ENCODE results near the gene NECTIN3.

NECTIN3 gene

GRCh38 chr3:111152496-111152895 lies 80.9 kb downstream of the NECTIN3 start:
- TF ChIP-seq CTCF (IDR thresholded peaks at IDR 0.05; ENCODE audit: insufficient read depth, low read depth, low read length, missing control alignments), result no peak
- H3K4me3 ChIP-seq (ENCODE audit: low read length), result no peak overlapping the region
- no peak for DNase-seq (ENCODE audit: low read depth)

- no peak for TF ChIP-seq CTCF (IDR thresholded peaks at IDR 0.05; ENCODE audit: insufficient read depth, low read depth, low read length, missing control alignments)
- H3K4me3 ChIP-seq (ENCODE audit: low read length), result no peak overlapping the region
Observed at GRCh38 chr3:111156517-111156916, 84.9 kb downstream of the NECTIN3 start.

GRCh38 chr3:111159391-111159790 lies 87.8 kb downstream of the NECTIN3 start:
- H3K4me3 ChIP-seq (ENCODE audit: low read length), result no peak overlapping the region
- no peak for TF ChIP-seq CTCF (IDR thresholded peaks at IDR 0.05; ENCODE audit: insufficient read depth, low read depth, low read length, missing control alignments)
- DNase-seq (ENCODE audit: low read depth), result peak; percentile 50

More at GRCh38 chr3:111156517-111156916, 84.9 kb downstream of the NECTIN3 start:
- no peak for DNase-seq (ENCODE audit: low read depth)

- no peak for TF ChIP-seq CTCF (IDR thresholded peaks at IDR 0.05; ENCODE audit: insufficient read depth, low read depth, low read length, missing control alignments)
- no peak for DNase-seq (ENCODE audit: low read depth)
Observed at GRCh38 chr3:111164621-111165020, 93.0 kb downstream of the NECTIN3 start.

GRCh38 chr3:111165411-111165810 lies 93.8 kb downstream of the NECTIN3 start:
- H3K4me3 ChIP-seq (ENCODE audit: low read length), result no peak overlapping the region
- DNase-seq (ENCODE audit: low read depth), result no peak
- no peak for TF ChIP-seq CTCF (IDR thresholded peaks at IDR 0.05; ENCODE audit: insufficient read depth, low read depth, low read length, missing control alignments)

More at GRCh38 chr3:111164621-111165020, 93.0 kb downstream of the NECTIN3 start:
- H3K4me3 ChIP-seq (ENCODE audit: low read length), result no peak overlapping the region

GRCh38 chr3:111173328-111173900 lies 101.8 kb downstream of the NECTIN3 start:
- TF ChIP-seq CTCF (IDR thresholded peaks at IDR 0.05; ENCODE audit: insufficient read depth, low read depth, low read length, missing control alignments), result no peak
- H3K4me3 ChIP-seq (ENCODE audit: low read length), result no peak overlapping the region
- DNase-seq (ENCODE audit: low read depth), result peak; percentile 39

- no peak for TF ChIP-seq CTCF (IDR thresholded peaks at IDR 0.05; ENCODE audit: insufficient read depth, low read depth, low read length, missing control alignments)
- H3K4me3 ChIP-seq (ENCODE audit: low read length), result no peak overlapping the region
- DNase-seq (ENCODE audit: low read depth), result no peak
Observed at GRCh38 chr3:111173906-111174305, 102.3 kb downstream of the NECTIN3 start.

All from epithelial cell of esophagus (primary cell).